HEK293T (cell line): ENCODE data around the gene DFFA.

Experiments
- ARNT ChIP-seq: fragments of 450-650 bp; IDR thresholded peaks from 2 replicates; pipeline ENCODE4 v1.6.1; 2017; ENCODE audit warnings: mild to moderate bottlenecking
- BHLHE40 ChIP-seq: fragments of 450-650 bp; IDR thresholded peaks from 2 replicates; pipeline ENCODE4 v1.6.1; 2016; ENCODE audit warnings: mild to moderate bottlenecking, moderate library complexity, borderline replicate concordance
- CTBP1 ChIP-seq: fragments of 450-650 bp; IDR thresholded peaks from 2 replicates; pipeline ENCODE4 v1.6.1; 2016; ENCODE audit warnings: borderline replicate concordance
- FOXA1 ChIP-seq: fragments of 450-650 bp; IDR thresholded peaks from 2 replicates; pipeline ENCODE4 v1.6.1; 2016; ENCODE audit warnings: mild to moderate bottlenecking
- FOXM1 ChIP-seq: fragments of 450-650 bp; IDR thresholded peaks from 2 replicates; pipeline ENCODE4 v1.6.1; 2017; ENCODE audit warnings: mild to moderate bottlenecking, borderline replicate concordance
- HDGF ChIP-seq: fragments of 450-650 bp; IDR thresholded peaks from 2 replicates; pipeline ENCODE4 v1.6.1; 2017; ENCODE audit warnings: antibody characterized with exemption, borderline replicate concordance
- NFRKB ChIP-seq: fragments of 450-650 bp; IDR thresholded peaks from 2 replicates; pipeline ENCODE4 v1.6.1; 2016; ENCODE audit warnings: mild to moderate bottlenecking, moderate library complexity
- SP1 ChIP-seq: fragments of 450-650 bp; IDR thresholded peaks from 2 replicates; pipeline ENCODE4 v1.6.1; 2017
- SUZ12 ChIP-seq: fragments of 450-650 bp; IDR thresholded peaks from 2 replicates; pipeline ENCODE4 v1.6.1; 2016; ENCODE audit warnings: mild to moderate bottlenecking
- TARDBP ChIP-seq: fragments of 450-650 bp; IDR thresholded peaks from 2 replicates; pipeline ENCODE4 v1.6.1; 2016
- ZNF384 ChIP-seq: fragments of 450-650 bp; IDR thresholded peaks from 2 replicates; pipeline ENCODE4 v1.6.1; 2016

- TF ChIP-seq ZNF384 (no peak), NFRKB (no peak), SP1 (no peak), SUZ12 (no peak), CTBP1 (no peak), BHLHE40 (no peak), FOXM1 (no peak), FOXA1 (no peak), ARNT (no peak), HDGF (no peak), TARDBP (no peak)
Observed at GRCh38 chr1:10479296-10479695, 7.0 kb upstream of the DFFA start.
